ENCODE data around the gene ST6GALNAC4.

Gene ST6GALNAC4

DNA sequence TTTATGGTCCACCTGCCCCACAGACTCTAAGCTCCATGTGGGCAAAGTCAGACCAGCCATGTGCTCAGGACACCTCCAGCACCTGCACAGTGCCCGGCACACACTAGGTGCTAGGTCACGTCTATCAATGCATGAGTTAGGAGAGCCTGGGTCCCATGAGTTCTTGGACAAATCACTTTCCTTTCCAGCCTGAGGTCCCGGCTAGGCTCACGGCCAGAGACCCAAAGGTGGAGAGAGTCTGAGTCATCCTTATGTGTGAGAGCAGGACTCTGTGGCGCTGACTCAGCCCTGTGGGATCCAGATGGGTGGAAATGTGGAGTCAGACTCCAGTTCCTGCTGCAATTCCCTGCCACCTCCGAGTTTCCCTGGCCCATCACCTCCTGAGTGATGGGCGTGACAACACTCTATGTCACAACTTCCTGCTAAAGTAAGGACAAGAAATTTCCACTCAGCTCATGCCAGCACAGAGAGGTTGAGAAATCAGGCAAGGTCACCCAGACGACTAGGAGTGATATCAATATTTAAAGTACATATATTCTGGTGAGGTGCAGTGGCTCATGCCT, 2.5 kb upstream of the ST6GALNAC4 start (continued):
- TF ChIP-seq ZFP69B (tag by site-specific recombination; IDR thresholded peaks at IDR 0.05), result no peak; the same call in 1 of the 2 replicates
- TF ChIP-seq SP2 (tag by site-specific recombination; IDR thresholded peaks at IDR 0.05), result peak; percentile 49
- no peak for TF ChIP-seq ZNF274 (IDR thresholded peaks at IDR 0.05; ENCODE audit: low read length)
- TF ChIP-seq ZNF274 (tag by site-specific recombination; IDR thresholded peaks at IDR 0.05; ENCODE audit: borderline replicate concordance), result no peak
- TF ChIP-seq ZNF404 (tag by site-specific recombination; IDR thresholded peaks at IDR 0.05), result no peak
- no peak for TF ChIP-seq ZNF292 (tag by site-specific recombination; IDR thresholded peaks at IDR 0.05; ENCODE audit: borderline replicate concordance, low read depth)
- TF ChIP-seq ZNF184 (tag by site-specific recombination; IDR thresholded peaks at IDR 0.05), result no peak
- TF ChIP-seq ZNF138 (tag by site-specific recombination; IDR thresholded peaks at IDR 0.05; ENCODE audit: borderline replicate concordance), result no peak
- no peak for TF ChIP-seq ZSCAN30 (tag by site-specific recombination; IDR thresholded peaks at IDR 0.05)
- no peak for TF ChIP-seq ZNF2 (tag by site-specific recombination; IDR thresholded peaks at IDR 0.05)
- TF ChIP-seq ZNF549 (tag by site-specific recombination; IDR thresholded peaks at IDR 0.05), result no peak
- TF ChIP-seq ZNF785 (tag by site-specific recombination; IDR thresholded peaks at IDR 0.05), result no peak
- TF ChIP-seq, protein P1, sequence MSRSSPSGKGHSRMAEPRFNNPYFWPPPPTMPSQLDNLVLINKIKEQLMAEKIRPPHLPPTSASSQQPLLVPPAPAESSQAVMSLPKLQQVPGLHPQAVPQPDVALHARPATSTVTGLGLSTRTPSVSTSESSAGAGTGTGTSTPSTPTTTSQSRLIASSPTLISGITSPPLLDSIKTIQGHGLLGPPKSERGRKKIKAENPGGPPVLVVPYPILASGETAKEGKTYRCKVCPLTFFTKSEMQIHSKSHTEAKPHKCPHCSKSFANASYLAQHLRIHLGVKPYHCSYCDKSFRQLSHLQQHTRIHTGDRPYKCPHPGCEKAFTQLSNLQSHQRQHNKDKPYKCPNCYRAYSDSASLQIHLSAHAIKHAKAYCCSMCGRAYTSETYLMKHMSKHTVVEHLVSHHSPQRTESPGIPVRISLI (tag by site-specific recombination; IDR thresholded peaks at IDR 0.05), result no peak
- TF ChIP-seq GLI2 (tag by site-specific recombination; IDR thresholded peaks at IDR 0.05; ENCODE audit: borderline replicate concordance, low read depth), result no peak
- no peak for TF ChIP-seq ZNF211 (tag by site-specific recombination; IDR thresholded peaks at IDR 0.05; ENCODE audit: low read depth)
- TF ChIP-seq ZNF10 (tag by site-specific recombination; IDR thresholded peaks at IDR 0.05), result peak; percentile 46; the same call in 1 of the 2 replicates
- TF ChIP-seq ZNF391 (tag by site-specific recombination; IDR thresholded peaks at IDR 0.05; ENCODE audit: borderline replicate concordance, low read depth), result no peak
- TF ChIP-seq ZNF132 (tag by site-specific recombination; IDR thresholded peaks at IDR 0.05; ENCODE audit: borderline replicate concordance), result no peak
- no peak for TF ChIP-seq ZNF302 (tag by site-specific recombination; IDR thresholded peaks at IDR 0.05; ENCODE audit: low read depth)
- TF ChIP-seq BCL11B (tag by site-specific recombination; IDR thresholded peaks at IDR 0.05; ENCODE audit: low read depth), result no peak
- no peak for TF ChIP-seq ZFP41 (tag by site-specific recombination; IDR thresholded peaks at IDR 0.05; ENCODE audit: borderline replicate concordance)
- TF ChIP-seq ZNF311 (tag by site-specific recombination; IDR thresholded peaks at IDR 0.05; ENCODE audit: borderline replicate concordance), result no peak
- peak; percentile 83 for TF ChIP-seq PRDM1 (tag by site-specific recombination; IDR thresholded peaks at IDR 0.05)
- no peak for TF ChIP-seq KLF7 (tag by site-specific recombination; IDR thresholded peaks at IDR 0.05; ENCODE audit: borderline replicate concordance)
- TF ChIP-seq ZNF324 (tag by site-specific recombination; IDR thresholded peaks at IDR 0.05), result no peak
- TF ChIP-seq, protein P2, sequence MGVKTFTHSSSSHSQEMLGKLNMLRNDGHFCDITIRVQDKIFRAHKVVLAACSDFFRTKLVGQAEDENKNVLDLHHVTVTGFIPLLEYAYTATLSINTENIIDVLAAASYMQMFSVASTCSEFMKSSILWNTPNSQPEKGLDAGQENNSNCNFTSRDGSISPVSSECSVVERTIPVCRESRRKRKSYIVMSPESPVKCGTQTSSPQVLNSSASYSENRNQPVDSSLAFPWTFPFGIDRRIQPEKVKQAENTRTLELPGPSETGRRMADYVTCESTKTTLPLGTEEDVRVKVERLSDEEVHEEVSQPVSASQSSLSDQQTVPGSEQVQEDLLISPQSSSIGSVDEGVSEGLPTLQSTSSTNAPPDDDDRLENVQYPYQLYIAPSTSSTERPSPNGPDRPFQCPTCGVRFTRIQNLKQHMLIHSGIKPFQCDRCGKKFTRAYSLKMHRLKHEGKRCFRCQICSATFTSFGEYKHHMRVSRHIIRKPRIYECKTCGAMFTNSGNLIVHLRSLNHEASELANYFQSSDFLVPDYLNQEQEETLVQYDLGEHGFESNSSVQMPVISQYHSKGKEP (tag by site-specific recombination; IDR thresholded peaks at IDR 0.05), result no peak
- no peak for TF ChIP-seq ZNF548 (tag by site-specific recombination; IDR thresholded peaks at IDR 0.05)
- TF ChIP-seq ZNF266 (tag by site-specific recombination; IDR thresholded peaks at IDR 0.05; ENCODE audit: low read depth), result no peak
- peak; percentile 31; the same call in 1 of the 2 replicates for TF ChIP-seq KLF10 (tag by site-specific recombination; IDR thresholded peaks at IDR 0.05)
- TF ChIP-seq BCL11A (tag by site-specific recombination; IDR thresholded peaks at IDR 0.05; ENCODE audit: low read depth), result no peak
- TF ChIP-seq SCRT2 (tag by site-specific recombination; IDR thresholded peaks at IDR 0.05), result no peak
- no peak for TF ChIP-seq KLF8 (tag by site-specific recombination; IDR thresholded peaks at IDR 0.05)
- TF ChIP-seq, protein P3, sequence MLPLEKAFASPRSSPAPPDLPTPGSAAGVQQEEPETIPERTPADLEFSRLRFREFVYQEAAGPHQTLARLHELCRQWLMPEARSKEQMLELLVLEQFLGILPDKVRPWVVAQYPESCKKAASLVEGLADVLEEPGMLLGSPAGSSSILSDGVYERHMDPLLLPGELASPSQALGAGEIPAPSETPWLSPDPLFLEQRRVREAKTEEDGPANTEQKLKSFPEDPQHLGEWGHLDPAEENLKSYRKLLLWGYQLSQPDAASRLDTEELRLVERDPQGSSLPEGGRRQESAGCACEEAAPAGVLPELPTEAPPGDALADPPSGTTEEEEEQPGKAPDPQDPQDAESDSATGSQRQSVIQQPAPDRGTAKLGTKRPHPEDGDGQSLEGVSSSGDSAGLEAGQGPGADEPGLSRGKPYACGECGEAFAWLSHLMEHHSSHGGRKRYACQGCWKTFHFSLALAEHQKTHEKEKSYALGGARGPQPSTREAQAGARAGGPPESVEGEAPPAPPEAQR (tag by site-specific recombination; IDR thresholded peaks at IDR 0.05), result no peak
